ENCODE measurements around the gene GUCA1A.
"Not testable (repeated sequence)": the region's sequence is repeated elsewhere in the genome, so short reads cannot be mapped to it uniquely, and the experiment has no call there.

The GUCA1A gene

GRCh38 chr6:42147138-42147562, 26.0 kb upstream of the GUCA1A start:
- DNase-seq = no peak

- DNase-seq = no peak
Measured at GRCh38 chr6:42148058-42148457, 25.1 kb upstream of the GUCA1A start.

GRCh38 chr6:42150254-42150653, 22.9 kb upstream of the GUCA1A start:
- DNase-seq = no peak

GRCh38 chr6:42152024-42152423, 21.1 kb upstream of the GUCA1A start:
- DNase-seq = no peak

GRCh38 chr6:42152528-42153213, 20.5 kb upstream of the GUCA1A start:
- DNase-seq = not testable (repeated sequence)

GRCh38 chr6:42153921-42154320, 19.2 kb upstream of the GUCA1A start:
- DNase-seq = no peak

- DNase-seq = no peak
Measured at GRCh38 chr6:42154461-42155209, 18.5 kb upstream of the GUCA1A start.

- DNase-seq = no peak
Measured at GRCh38 chr6:42155293-42155692, 17.9 kb upstream of the GUCA1A start.

GRCh38 chr6:42156638-42157037, 16.5 kb upstream of the GUCA1A start:
- DNase-seq = no peak

- no peak for DNase-seq
Measured at GRCh38 chr6:42158011-42158410, 15.2 kb upstream of the GUCA1A start.

- DNase-seq = no peak
Measured at GRCh38 chr6:42158631-42159030, 14.5 kb upstream of the GUCA1A start.

- no peak for DNase-seq
Measured at GRCh38 chr6:42159431-42160024, 13.6 kb upstream of the GUCA1A start.

- no peak for DNase-seq
Measured at GRCh38 chr6:42162384-42162783, 10.8 kb upstream of the GUCA1A start.

- no peak for DNase-seq
Measured at GRCh38 chr6:42162812-42163211, 10.4 kb upstream of the GUCA1A start.

GRCh38 chr6:42163981-42164380, 9.2 kb upstream of the GUCA1A start:
- DNase-seq = no peak

- DNase-seq = no peak
Measured at GRCh38 chr6:42165016-42165415, 8.1 kb upstream of the GUCA1A start.

GRCh38 chr6:42166444-42167141, 6.6 kb upstream of the GUCA1A start:
- peak; percentile 81 for DNase-seq

- no peak for DNase-seq
Measured at GRCh38 chr6:42168650-42169049, 4.5 kb upstream of the GUCA1A start.

GRCh38 chr6:42169780-42170179, 3.4 kb upstream of the GUCA1A start:
- not testable (repeated sequence) for DNase-seq

GRCh38 chr6:42171813-42172581, 1.2 kb upstream of the GUCA1A start:
- no peak for DNase-seq

GRCh38 chr6:42175860-42176259, 2.7 kb downstream of the GUCA1A start:
- DNase-seq = no peak

- DNase-seq = no peak
Measured at GRCh38 chr6:42176981-42177380, 3.8 kb downstream of the GUCA1A start.
